ENCODE measurements around the gene SNRK. TPM values are rescaled to one million over a fixed set of nuclear protein-coding genes. Genes with fewer than 3 reads are reported as not detected.

Gene SNRK
- total and polyA plus RNA-seq, 2 experiments from 2014 or later = 5.5 to 18.8 TPM

DNA sequence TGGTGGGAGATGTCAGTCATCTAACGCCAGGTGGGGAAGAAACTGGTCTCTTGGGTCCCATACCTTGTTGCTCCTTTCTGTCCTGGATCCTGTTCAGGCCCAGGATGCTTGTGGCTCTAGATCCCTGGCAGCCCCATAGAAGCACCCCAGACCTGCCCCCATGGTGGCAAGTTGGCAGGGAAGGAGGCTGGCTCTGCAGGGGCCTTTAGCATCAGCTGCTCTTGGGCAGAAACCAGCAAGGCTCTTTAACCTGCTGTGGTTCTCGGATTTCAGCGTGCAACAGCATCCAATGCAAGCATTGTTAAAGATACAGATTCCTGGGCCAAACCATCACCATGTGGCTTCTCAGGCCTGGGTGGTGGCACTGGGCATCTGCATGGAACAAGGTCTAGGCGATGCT, 75.8 kb downstream of the SNRK start (continued):
- TF ChIP-seq, protein P1, sequence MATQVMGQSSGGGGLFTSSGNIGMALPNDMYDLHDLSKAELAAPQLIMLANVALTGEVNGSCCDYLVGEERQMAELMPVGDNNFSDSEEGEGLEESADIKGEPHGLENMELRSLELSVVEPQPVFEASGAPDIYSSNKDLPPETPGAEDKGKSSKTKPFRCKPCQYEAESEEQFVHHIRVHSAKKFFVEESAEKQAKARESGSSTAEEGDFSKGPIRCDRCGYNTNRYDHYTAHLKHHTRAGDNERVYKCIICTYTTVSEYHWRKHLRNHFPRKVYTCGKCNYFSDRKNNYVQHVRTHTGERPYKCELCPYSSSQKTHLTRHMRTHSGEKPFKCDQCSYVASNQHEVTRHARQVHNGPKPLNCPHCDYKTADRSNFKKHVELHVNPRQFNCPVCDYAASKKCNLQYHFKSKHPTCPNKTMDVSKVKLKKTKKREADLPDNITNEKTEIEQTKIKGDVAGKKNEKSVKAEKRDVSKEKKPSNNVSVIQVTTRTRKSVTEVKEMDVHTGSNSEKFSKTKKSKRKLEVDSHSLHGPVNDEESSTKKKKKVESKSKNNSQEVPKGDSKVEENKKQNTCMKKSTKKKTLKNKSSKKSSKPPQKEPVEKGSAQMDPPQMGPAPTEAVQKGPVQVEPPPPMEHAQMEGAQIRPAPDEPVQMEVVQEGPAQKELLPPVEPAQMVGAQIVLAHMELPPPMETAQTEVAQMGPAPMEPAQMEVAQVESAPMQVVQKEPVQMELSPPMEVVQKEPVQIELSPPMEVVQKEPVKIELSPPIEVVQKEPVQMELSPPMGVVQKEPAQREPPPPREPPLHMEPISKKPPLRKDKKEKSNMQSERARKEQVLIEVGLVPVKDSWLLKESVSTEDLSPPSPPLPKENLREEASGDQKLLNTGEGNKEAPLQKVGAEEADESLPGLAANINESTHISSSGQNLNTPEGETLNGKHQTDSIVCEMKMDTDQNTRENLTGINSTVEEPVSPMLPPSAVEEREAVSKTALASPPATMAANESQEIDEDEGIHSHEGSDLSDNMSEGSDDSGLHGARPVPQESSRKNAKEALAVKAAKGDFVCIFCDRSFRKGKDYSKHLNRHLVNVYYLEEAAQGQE (IDR thresholded peaks at IDR 0.05; ENCODE audit: unreplicated experiment) = no peak
- TF ChIP-seq, protein P2, sequence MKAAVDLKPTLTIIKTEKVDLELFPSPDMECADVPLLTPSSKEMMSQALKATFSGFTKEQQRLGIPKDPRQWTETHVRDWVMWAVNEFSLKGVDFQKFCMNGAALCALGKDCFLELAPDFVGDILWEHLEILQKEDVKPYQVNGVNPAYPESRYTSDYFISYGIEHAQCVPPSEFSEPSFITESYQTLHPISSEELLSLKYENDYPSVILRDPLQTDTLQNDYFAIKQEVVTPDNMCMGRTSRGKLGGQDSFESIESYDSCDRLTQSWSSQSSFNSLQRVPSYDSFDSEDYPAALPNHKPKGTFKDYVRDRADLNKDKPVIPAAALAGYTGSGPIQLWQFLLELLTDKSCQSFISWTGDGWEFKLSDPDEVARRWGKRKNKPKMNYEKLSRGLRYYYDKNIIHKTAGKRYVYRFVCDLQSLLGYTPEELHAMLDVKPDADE (IDR thresholded peaks at IDR 0.05) = no peak

GRCh38 chr3:43362961-43363360, 76.6 kb downstream of the SNRK start:
- Mint-ChIP-seq H3K36me3 (ENCODE audit: low read depth) (peaks cover 20% of the 10 kb centered on the region; the same call in 2 of the 3 replicates), H3K27me3 (ENCODE audit: insufficient read depth, low read depth, poor library complexity) (peaks cover 26% of the 10 kb centered on the region), H3K27ac (no peak overlapping the region), H3K4me3 (no peak overlapping the region), H3K9me3 (no peaks in the 10 kb centered on the region; the same call in 2 of the 3 replicates), H3K4me1 (peaks cover 16% of the 10 kb centered on the region)
- no peaks in the 10 kb centered on the region for H3K36me3 ChIP-seq (ENCODE audit: insufficient read depth)
- no peaks in the 10 kb centered on the region; the same call in 1 of the 2 replicates for H3K9me2 ChIP-seq (ENCODE audit: insufficient read depth)
- no peak overlapping the region for H2AFZ ChIP-seq
- no peaks in the 10 kb centered on the region for H3K79me2 ChIP-seq (replicated peaks; ENCODE audit: insufficient read depth)
- H3K4me1 ChIP-seq (ENCODE audit: insufficient read depth) = peaks cover 9% of the 10 kb centered on the region
- H3K4me2 ChIP-seq = no peak overlapping the region
- H3K27ac ChIP-seq (ENCODE audit: low read depth) = no peak overlapping the region
- ATAC-seq (no peak), DNase-seq (ENCODE audit: low spot score) (no peak)
- no peaks in the 10 kb centered on the region for H3K27me3 ChIP-seq (ENCODE audit: insufficient read depth)
- no peaks in the 10 kb centered on the region for H3F3A ChIP-seq (replicated peaks; ENCODE audit: low read depth)
- no peak for TF ChIP-seq EZH2 (IDR thresholded peaks at IDR 0.05; ENCODE audit: low read depth, unreplicated experiment)
- H4K20me1 ChIP-seq (replicated peaks; ENCODE audit: insufficient read depth) = no peaks in the 10 kb centered on the region
- no peak overlapping the region for H3K4me3 ChIP-seq

GRCh38 chr3:43363621-43364266, 77.4 kb downstream of the SNRK start:
- Histone ChIP-seq H3K4me2 (no peak overlapping the region), H3K4me1 (ENCODE audit: insufficient read depth) (peaks cover 9% of the 10 kb centered on the region), H3K27me3 (ENCODE audit: insufficient read depth) (no peaks in the 10 kb centered on the region), H2AFZ (no peak overlapping the region), H3K36me3 (ENCODE audit: insufficient read depth) (no peaks in the 10 kb centered on the region), H3K9me2 (ENCODE audit: insufficient read depth) (no peaks in the 10 kb centered on the region), H3F3A (replicated peaks; ENCODE audit: low read depth) (no peaks in the 10 kb centered on the region), H4K20me1 (replicated peaks; ENCODE audit: insufficient read depth) (no peaks in the 10 kb centered on the region), H3K27ac (ENCODE audit: low read depth) (no peak overlapping the region), H3K4me3 (no peak overlapping the region), H3K79me2 (replicated peaks; ENCODE audit: insufficient read depth) (no peaks in the 10 kb centered on the region)
- H3K27ac Mint-ChIP-seq = peak overlapping the region; percentile 67; the same call in 1 of the 2 replicates
- ATAC-seq = no peak
- peaks cover 26% of the 10 kb centered on the region for H3K27me3 Mint-ChIP-seq (ENCODE audit: insufficient read depth, low read depth, poor library complexity)
- H3K9me3 Mint-ChIP-seq = no peaks in the 10 kb centered on the region
- peaks cover 18% of the 10 kb centered on the region for H3K4me1 Mint-ChIP-seq
- peaks cover 20% of the 10 kb centered on the region; the same call in 2 of the 3 replicates for H3K36me3 Mint-ChIP-seq (ENCODE audit: low read depth)
- no peak overlapping the region for H3K4me3 Mint-ChIP-seq
- no peak for DNase-seq (ENCODE audit: low spot score)
- no peak for TF ChIP-seq JUNB (IDR thresholded peaks at IDR 0.05; ENCODE audit: unreplicated experiment)
- no peak for TF ChIP-seq STAT1 (IDR thresholded peaks at IDR 0.05; ENCODE audit: unreplicated experiment)
- TF ChIP-seq ZNF462 (CRISPR knock-in tag; IDR thresholded peaks at IDR 0.05) = no peak

Measured in GM23338 (cell line).